ENCODE measurements around the gene TSPAN18. TPM values are rescaled to one million over a fixed set of nuclear protein-coding genes. Genes with fewer than 3 reads are reported as not detected.

Gene TSPAN18
- total RNA-seq, 1 experiment from 2014 or later, result 18.3 TPM

DNA sequence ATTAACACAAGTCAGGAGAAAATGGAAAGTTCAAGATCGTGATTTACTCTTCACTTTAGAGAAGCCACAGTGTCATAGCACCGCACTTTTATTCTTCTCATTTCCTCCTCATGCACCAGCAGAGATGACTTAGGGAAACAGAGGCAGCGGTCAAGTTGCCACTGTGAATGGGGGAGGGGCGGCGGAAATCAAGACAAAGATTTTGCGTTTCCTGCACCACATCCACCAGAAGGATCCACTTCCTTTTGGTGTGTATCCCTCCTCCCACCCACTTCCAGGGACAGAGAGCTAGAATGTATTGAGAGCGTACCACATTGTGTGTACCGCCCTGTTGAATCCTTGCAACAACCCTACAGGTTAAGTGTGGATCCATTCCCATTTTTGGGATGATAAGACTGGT, 21.8 kb downstream of the TSPAN18 start:
- Histone ChIP-seq H4K20me1 (ENCODE audit: insufficient read depth) (no peaks in the 10 kb centered on the region), H3K9me2 (ENCODE audit: insufficient read depth) (no peaks in the 10 kb centered on the region), H3K79me2 (ENCODE audit: insufficient read depth, low read length) (no peaks in the 10 kb centered on the region), H3K4me3 (replicated peaks in 1 of 2; ENCODE audit: low read depth in 1 of 2, low read length in 2 of 2) (no peak overlapping the region), H3K9me3 (ENCODE audit: control insufficient read depth in 1 of 2, insufficient read depth in 1 of 2, low read depth in 1 of 2, low read length in 2 of 2) (no peaks in the 10 kb centered on the region), H2AFZ (ENCODE audit: low read depth, low read length, poor library complexity, severe bottlenecking) (no peak overlapping the region), H3K27me3 (ENCODE audit: insufficient read depth, low read length) (no peaks in the 10 kb centered on the region), H3K9ac (ENCODE audit: low read length) (no peak overlapping the region), H3K27ac (ENCODE audit: low read depth, low read length) (no peak overlapping the region), H3K36me3 (ENCODE audit: control insufficient read depth in 1 of 2, insufficient read depth in 2 of 2, low read length in 2 of 2) (no peaks in the 10 kb centered on the region), H3K4me1 (ENCODE audit: control insufficient read depth in 1 of 2, insufficient read depth in 2 of 2, low read length in 2 of 2) (no peaks in the 10 kb centered on the region), H3K4me2 (ENCODE audit: low read length) (no peak overlapping the region)
- TF ChIP-seq YY1 (IDR thresholded peaks at IDR 0.05; ENCODE audit: extremely low read depth, insufficient replicate concordance, low read depth, low read length), result no peak
- no peak for TF ChIP-seq FOSL1 (IDR thresholded peaks at IDR 0.05; ENCODE audit: low read depth)
- TF ChIP-seq SP1 (IDR thresholded peaks at IDR 0.05; ENCODE audit: low read depth), result no peak
- TF ChIP-seq, protein P1, sequence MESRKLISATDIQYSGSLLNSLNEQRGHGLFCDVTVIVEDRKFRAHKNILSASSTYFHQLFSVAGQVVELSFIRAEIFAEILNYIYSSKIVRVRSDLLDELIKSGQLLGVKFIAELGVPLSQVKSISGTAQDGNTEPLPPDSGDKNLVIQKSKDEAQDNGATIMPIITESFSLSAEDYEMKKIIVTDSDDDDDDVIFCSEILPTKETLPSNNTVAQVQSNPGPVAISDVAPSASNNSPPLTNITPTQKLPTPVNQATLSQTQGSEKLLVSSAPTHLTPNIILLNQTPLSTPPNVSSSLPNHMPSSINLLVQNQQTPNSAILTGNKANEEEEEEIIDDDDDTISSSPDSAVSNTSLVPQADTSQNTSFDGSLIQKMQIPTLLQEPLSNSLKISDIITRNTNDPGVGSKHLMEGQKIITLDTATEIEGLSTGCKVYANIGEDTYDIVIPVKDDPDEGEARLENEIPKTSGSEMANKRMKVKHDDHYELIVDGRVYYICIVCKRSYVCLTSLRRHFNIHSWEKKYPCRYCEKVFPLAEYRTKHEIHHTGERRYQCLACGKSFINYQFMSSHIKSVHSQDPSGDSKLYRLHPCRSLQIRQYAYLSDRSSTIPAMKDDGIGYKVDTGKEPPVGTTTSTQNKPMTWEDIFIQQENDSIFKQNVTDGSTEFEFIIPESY (IDR thresholded peaks at IDR 0.05; ENCODE audit: extremely low read depth, insufficient replicate concordance, low read length), result no peak
- no peak for TF ChIP-seq SIN3A (IDR thresholded peaks at IDR 0.05; ENCODE audit: low read depth)
- TF ChIP-seq, protein P2, sequence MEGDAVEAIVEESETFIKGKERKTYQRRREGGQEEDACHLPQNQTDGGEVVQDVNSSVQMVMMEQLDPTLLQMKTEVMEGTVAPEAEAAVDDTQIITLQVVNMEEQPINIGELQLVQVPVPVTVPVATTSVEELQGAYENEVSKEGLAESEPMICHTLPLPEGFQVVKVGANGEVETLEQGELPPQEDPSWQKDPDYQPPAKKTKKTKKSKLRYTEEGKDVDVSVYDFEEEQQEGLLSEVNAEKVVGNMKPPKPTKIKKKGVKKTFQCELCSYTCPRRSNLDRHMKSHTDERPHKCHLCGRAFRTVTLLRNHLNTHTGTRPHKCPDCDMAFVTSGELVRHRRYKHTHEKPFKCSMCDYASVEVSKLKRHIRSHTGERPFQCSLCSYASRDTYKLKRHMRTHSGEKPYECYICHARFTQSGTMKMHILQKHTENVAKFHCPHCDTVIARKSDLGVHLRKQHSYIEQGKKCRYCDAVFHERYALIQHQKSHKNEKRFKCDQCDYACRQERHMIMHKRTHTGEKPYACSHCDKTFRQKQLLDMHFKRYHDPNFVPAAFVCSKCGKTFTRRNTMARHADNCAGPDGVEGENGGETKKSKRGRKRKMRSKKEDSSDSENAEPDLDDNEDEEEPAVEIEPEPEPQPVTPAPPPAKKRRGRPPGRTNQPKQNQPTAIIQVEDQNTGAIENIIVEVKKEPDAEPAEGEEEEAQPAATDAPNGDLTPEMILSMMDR (IDR thresholded peaks at IDR 0.05 in 2 of 3, conservative IDR thresholded peaks at IDR 0.05 in 1 of 3; ENCODE audit: borderline replicate concordance in 1 of 3, insufficient read depth in 1 of 3, low read depth in 2 of 3, low read length in 2 of 3), result no peak
- DNase-seq (ENCODE audit: low read depth, low spot score), result no peak
- intact Hi-C loops (cut with micrococcal nuclease), result no loop called here
- POLR2A ChIA-PET, result no interaction called here
- ATAC-seq, result no peak
- no TSS peak for BruUV-seq (replicated peaks)
- RAD21 ChIA-PET (ENCODE audit: low non-redundant PET in 1 of 2, low total read pairs in 2 of 2, uncharacterized antibody in 2 of 2, unreplicated experiment in 2 of 2), result no interaction called here
- CTCF ChIA-PET, result no interaction called here

Data from HCT116 (cell line).